NCI-H345 (cell line): ENCODE results near the gene ACSM3.
A peak's percentile ranks its signal among the peaks of the same experiment; 100 is the strongest.

ENCODE experiments used
- DNase-seq: peaks from one replicate; lab custom pipeline; 2025; lab: John Stamatoyannopoulos, UW

ACSM3 gene

GRCh38 chr16:20806168-20807050 lies 42.6 kb downstream of the ACSM3 start, which contains the start of the genes ERI2 and REXO5:
Gene ERI2, minus strand, starts transcription at chr16:20806472. Its CDS starts 42 bp downstream, at chr16:20806430.
Gene REXO5, plus strand, starts transcription at chr16:20806527. Its CDS starts 427 bp downstream, at chr16:20806954.
- peak; percentile 97 for DNase-seq

GRCh38 chr16:20807862-20808261 lies 44.0 kb downstream of the ACSM3 start:
- no peak for DNase-seq

- no peak for DNase-seq
Measured at GRCh38 chr16:20811889-20812439, 48.1 kb downstream of the ACSM3 start.

- DNase-seq, result no peak
Measured at GRCh38 chr16:20812510-20812909, 48.7 kb downstream of the ACSM3 start.

GRCh38 chr16:20814784-20815183 lies 51.0 kb downstream of the ACSM3 start:
- DNase-seq, result no peak

GRCh38 chr16:20818929-20819585 lies 55.2 kb downstream of the ACSM3 start:
- no peak for DNase-seq

- DNase-seq, result no peak
Measured at GRCh38 chr16:20821682-20822081, 57.9 kb downstream of the ACSM3 start.

- DNase-seq, result no peak
Measured at GRCh38 chr16:20822521-20823325, 58.9 kb downstream of the ACSM3 start.

GRCh38 chr16:20826039-20826566 lies 62.3 kb downstream of the ACSM3 start:
- DNase-seq, result no peak

- DNase-seq, result no peak
Measured at GRCh38 chr16:20829536-20829935, 65.7 kb downstream of the ACSM3 start.

GRCh38 chr16:20830372-20830771 lies 66.6 kb downstream of the ACSM3 start:
- DNase-seq, result no peak

- no peak for DNase-seq
Measured at GRCh38 chr16:20833086-20833485, 69.3 kb downstream of the ACSM3 start.

GRCh38 chr16:20838240-20838639 lies 74.4 kb downstream of the ACSM3 start:
- DNase-seq, result no peak

GRCh38 chr16:20839504-20839903 lies 75.7 kb downstream of the ACSM3 start:
- no peak for DNase-seq

- DNase-seq, result no peak
Measured at GRCh38 chr16:20844054-20844453, 80.2 kb downstream of the ACSM3 start.

- DNase-seq, result no peak
Measured at GRCh38 chr16:20844588-20844987, 80.8 kb downstream of the ACSM3 start.

GRCh38 chr16:20846030-20846429 lies 82.2 kb downstream of the ACSM3 start:
- no peak for DNase-seq

- no peak for DNase-seq
Measured at GRCh38 chr16:20846551-20846950, 82.7 kb downstream of the ACSM3 start.
